NOMO-1 treated with dmso at 0.1 percent for 144 hours (cell line): ENCODE results near the gene FAM237A.

Experiments used
- DNase-seq: peaks from one replicate; lab custom pipeline; 2025; ENCODE audit not compliant: unreplicated experiment; lab: John Stamatoyannopoulos, UW

The FAM237A gene

GRCh38 chr2:206688453-206688852, 46.2 kb downstream of the FAM237A start:
- DNase-seq: no peak

DNA sequence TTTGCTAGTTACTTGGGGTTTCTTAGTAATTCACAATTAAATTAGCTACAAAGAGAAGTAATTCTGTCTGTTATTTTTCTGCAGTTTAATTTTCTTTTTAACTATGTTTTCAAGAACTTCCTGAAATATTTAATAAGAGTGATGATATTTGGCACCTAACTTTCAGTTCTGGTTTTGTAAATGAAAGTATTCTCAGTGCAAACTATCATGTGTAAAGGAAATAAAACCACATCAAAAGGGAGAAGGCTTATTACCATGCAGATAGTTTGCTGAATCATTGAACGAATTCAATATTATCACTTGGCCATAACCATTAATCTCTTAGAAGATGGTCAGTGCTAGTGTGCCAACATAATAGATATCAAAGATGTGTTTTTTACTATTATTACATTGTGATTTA, 46.7 kb downstream of the FAM237A start:
- DNase-seq: no peak

GRCh38 chr2:206692971-206693370, 50.7 kb downstream of the FAM237A start:
- no peak for DNase-seq

DNA sequence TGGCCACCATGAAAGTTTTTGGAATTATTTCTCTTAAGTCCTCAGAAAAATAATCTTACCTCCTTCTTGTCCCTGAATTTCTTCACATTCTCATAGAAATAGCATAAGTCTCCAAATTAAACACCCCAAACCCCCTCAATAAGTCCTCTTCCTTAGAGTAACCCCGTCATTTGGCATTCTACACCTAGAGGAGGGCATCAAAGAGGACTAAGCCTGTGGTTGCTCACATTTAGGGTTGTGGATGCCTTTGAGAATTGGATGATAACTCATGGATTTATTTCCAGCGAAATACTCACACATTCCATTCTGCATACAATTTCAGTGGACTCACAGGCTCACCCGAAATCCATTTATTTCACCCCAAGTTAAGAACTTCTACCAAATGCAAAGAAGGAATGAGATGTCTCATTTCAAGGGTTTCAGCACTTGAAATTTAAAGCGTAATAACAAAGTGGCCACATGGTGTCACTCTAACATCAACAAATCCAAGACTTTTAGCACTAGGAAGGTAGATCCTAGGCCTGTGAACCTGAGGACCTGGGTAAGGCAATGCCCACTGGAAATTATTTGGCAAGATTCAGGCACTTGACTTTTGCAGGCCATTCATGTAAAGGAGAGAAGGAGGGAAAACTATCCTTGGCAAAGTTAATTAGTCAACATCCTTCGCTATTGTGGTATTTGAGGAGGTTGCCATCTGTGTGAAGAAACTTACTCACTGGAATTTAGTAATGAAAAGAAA, 51.3 kb downstream of the FAM237A start:
- DNase-seq: peak; percentile 1

GRCh38 chr2:206696910-206697309, 54.6 kb downstream of the FAM237A start:
- DNase-seq: no peak

- DNase-seq: no peak
Observed at GRCh38 chr2:206698811-206699210, 56.5 kb downstream of the FAM237A start.
